HG03175 (cell line): ENCODE results near the gene KLHL11.
"Not testable (repeated sequence)": the region's sequence is repeated elsewhere in the genome, so short reads cannot be mapped to it uniquely, and the experiment has no call there.

Source experiments
- ATAC-seq: cut with Tn5 transposase; IDR thresholded peaks from one replicate; pipeline ENCODE4 v1.9.1; 2021; ENCODE audit warnings: mild to moderate bottlenecking, moderate library complexity; ENCODE audit not compliant: unreplicated experiment

Gene KLHL11

GRCh38 chr17:41888332-41888965 lies 23.2 kb upstream of the KLHL11 start:
- no peak for ATAC-seq

GRCh38 chr17:41885733-41886132 lies 20.5 kb upstream of the KLHL11 start:
- no peak for ATAC-seq

GRCh38 chr17:41882756-41883155 lies 17.5 kb upstream of the KLHL11 start:
- ATAC-seq, result no peak

GRCh38 chr17:41880130-41880529 lies 14.9 kb upstream of the KLHL11 start:
- ATAC-seq, result no peak

- not testable (repeated sequence) for ATAC-seq
Measured at GRCh38 chr17:41874293-41874670, 9.1 kb upstream of the KLHL11 start.

- ATAC-seq, result no peak
Measured at GRCh38 chr17:41873559-41874292, 8.5 kb upstream of the KLHL11 start.

GRCh38 chr17:41871789-41872188 lies 6.6 kb upstream of the KLHL11 start:
- ATAC-seq, result no peak

GRCh38 chr17:41870627-41871026 lies 5.4 kb upstream of the KLHL11 start:
- ATAC-seq, result no peak

- ATAC-seq, result no peak
Measured at GRCh38 chr17:41870097-41870496, 4.9 kb upstream of the KLHL11 start.

GRCh38 chr17:41869426-41869825 lies 4.2 kb upstream of the KLHL11 start:
- no peak for ATAC-seq

- no peak for ATAC-seq
Measured at GRCh38 chr17:41868568-41868967, 3.3 kb upstream of the KLHL11 start.

- no peak for ATAC-seq
Measured at GRCh38 chr17:41865596-41865893, 322 bp upstream of the KLHL11 start.

GRCh38 chr17:41864498-41864835 lies 756 bp downstream of the KLHL11 start:
- ATAC-seq, result no peak

- no peak for ATAC-seq
Measured at GRCh38 chr17:41863074-41863848, 2.0 kb downstream of the KLHL11 start.

GRCh38 chr17:41860254-41860931 lies 4.8 kb downstream of the KLHL11 start:
- no peak for ATAC-seq

- ATAC-seq, result not testable (repeated sequence)
Measured at GRCh38 chr17:41851382-41851781, 13.8 kb downstream of the KLHL11 start.

GRCh38 chr17:41849251-41849990 lies 15.8 kb downstream of the KLHL11 start:
- no peak for ATAC-seq

GRCh38 chr17:41848788-41849187 lies 16.4 kb downstream of the KLHL11 start:
- no peak for ATAC-seq

- no peak for ATAC-seq
Measured at GRCh38 chr17:41844971-41845370, 20.3 kb downstream of the KLHL11 start.

- not testable (repeated sequence) for ATAC-seq
Measured at GRCh38 chr17:41840781-41841180, 24.4 kb downstream of the KLHL11 start.

GRCh38 chr17:41839448-41839847 lies 25.8 kb downstream of the KLHL11 start:
- not testable (repeated sequence) for ATAC-seq
